GM18870 (cell line): ENCODE measurements around the gene FAIM.
A peak's percentile ranks its signal among the peaks of the same experiment; 100 is the strongest.
"Not testable (repeated sequence)": the region's sequence is repeated elsewhere in the genome, so short reads cannot be mapped to it uniquely, and the experiment has no call there.

Experiments
- ATAC-seq: cut with Tn5 transposase; IDR thresholded peaks from one replicate; pipeline ENCODE4 v1.9.1; 2021; ENCODE audit warnings: moderate library complexity; ENCODE audit not compliant: unreplicated experiment

The FAIM gene, protein sequence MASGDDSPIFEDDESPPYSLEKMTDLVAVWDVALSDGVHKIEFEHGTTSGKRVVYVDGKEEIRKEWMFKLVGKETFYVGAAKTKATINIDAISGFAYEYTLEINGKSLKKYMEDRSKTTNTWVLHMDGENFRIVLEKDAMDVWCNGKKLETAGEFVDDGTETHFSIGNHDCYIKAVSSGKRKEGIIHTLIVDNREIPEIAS

DNA sequence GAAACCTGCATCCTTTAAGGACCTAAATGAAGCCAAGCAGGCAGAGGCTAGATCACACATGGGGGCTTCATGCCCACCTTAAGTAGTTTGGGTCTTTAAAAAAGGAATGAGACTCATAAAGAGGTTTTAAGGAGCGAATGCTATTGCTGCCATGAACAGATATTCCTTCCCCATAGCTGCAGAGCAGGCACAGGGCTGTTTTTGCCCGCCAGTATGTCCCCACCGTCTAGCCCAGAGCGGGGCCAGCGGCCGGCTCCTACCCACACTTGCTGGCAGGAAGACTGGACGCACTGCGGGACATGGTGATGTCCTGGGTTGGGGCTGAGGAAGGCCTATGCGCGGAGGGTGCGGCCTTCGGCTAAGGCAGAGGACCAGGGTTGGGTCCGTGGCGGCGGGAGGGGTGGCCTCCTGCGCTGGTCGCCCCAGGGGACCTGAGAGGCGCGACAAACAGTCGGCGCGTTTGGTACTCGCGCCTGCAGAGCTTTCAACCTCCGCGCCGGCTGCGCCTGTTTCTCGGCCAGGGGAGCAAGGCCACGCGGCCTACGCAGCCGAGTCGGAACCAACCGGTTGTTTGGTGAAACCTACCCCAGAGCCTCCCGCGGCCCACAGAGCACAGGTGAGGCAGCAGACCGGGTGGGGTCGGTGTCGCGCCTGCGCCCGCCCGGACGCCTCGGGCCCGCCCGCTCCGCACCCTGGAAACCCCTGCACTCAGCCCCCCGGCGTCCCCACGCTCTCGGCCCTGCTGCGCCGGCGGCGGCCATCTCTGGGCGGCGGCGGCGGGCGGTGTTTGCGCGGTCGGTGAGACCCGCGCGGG lies at the start of gene FAIM:
TSS of gene FAIM (plus strand) at position 450 of the 814 bp plus-strand sequence. CDS start 10,956 bp downstream, outside the sequence.
- ATAC-seq, result peak; percentile 55

DNA sequence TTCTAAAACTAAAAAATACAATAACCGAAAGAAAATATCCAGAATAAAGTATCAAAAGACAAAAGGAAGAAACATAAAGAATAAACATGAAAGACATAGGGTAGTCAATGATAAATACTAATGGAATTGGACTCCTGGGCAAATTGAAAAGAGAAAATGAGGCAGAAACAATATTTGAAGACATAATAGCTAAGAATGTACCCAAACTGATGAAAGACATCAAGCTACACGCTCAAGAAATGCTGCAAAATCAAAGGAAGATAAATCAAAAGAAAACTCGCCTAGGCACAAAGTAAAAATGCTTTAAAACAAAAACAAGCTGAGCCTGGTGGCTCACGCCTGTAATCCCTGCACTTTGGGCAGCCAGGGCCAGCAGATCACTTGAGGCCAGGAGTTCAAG lies 49.4 kb upstream of the FAIM start:
- no peak for ATAC-seq

DNA sequence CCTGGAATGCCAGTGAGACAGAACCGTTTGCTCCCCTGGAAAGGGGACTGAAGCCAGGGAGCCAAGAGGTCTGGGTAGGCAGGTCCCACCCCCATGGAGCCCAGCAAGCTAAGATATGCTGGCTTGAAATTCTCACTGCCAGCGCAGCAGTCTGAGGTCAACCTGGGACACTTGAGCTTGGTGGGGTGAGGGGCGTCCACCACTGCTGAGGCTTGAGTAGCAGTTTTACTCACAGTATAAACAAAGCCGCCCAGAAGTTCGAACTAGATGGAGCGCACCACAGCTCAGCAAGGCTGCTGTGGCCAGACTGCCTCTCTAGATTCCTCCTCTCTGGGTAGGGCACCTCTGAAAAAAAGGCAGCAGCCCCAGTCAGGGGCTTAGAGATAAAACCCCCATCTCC lies 48.1 kb upstream of the FAIM start:
- ATAC-seq, result no peak

DNA sequence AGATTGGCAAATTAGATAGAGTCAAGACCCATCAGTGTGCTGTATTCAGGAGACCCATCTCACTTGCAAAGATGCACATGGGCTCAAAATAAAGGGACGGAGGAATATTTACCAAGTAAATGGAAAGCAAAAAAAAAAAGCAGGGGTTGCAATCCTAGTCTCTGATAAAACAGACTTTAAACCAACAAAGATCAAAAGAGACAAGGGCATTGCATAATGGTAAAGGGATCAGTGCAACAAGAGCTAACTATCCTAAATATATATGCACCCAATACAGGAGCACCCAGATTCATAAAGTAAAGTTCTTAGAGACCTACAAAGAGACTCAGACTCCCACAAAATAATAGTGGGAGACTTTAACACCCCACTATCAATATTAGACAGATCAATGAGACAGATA lies 45.7 kb upstream of the FAIM start:
- not testable (repeated sequence) for ATAC-seq

DNA sequence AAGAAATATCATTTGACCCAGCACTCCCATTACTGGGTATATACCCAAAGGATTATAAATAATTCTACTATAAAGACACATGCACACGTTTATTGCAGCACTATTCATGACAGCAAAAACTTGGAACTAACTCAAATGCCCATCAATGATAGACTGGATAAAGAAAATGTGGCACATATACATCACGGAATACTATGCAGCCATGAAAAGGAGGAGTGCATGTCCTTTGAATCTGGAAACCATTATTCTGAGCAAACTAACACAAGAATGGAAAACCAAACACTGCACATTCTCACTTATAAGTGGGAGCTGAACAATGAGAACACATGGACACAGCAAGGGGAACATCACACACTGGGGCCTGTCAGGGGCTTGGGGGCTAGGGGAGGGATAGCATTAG lies 42.3 kb upstream of the FAIM start:
- ATAC-seq, result not testable (repeated sequence)

DNA sequence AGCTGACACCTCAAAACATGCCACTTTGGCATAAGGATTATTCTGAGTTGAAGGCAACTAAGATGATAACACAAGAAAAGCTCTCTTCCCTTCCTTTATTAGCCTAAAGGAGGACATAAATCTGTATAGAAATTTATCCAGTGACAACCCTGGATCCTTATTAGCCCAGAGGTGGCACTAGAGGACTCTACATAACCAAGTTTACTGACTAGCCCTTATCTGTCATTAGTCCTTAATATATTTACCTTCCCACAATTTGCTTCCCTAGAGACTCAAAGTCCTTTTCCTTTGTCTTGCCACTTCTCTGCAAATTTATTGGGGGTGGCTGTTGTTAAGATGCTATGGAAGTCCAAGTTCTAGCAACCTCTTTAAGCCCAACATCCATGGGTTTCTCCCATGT lies 41.2 kb upstream of the FAIM start:
- no peak for ATAC-seq

DNA sequence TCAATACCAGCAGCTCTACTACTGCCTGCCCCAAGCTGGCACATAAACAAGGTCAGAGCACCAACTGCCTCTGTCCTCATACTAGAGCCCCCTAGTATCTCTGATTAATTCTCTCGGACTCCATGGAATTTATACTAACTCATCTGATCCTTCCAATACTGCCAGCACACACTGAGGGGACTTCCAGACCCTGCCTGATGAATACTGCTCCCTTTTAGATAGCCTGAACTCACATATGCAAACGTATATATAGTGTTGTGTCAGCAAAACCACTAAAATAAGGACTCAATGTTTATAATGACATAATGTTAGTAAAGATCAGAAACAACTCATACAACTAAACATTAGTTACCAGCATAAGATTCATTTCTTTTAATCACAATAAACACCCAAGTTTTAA lies 39.5 kb upstream of the FAIM start:
- no peak for ATAC-seq

DNA sequence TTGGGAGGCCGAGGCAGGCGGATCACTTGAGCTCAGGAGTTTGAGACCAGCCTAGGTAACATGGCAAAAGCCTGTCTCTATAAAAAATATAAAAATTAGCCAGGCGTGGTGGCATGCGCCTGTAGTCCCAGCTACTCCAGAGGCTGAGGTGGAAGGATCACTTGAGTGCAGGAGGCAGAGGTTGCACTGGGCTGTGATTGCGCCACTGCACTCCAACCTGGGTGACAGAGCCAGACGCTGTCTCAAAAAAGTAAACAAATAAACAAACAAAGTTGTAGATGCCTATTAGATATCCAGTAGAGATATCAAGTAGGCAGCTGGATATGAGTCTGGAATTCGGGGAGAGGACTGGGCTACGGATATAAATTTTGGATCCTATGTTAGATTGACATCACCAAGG lies 38.9 kb upstream of the FAIM start:
- ATAC-seq, result not testable (repeated sequence)

DNA sequence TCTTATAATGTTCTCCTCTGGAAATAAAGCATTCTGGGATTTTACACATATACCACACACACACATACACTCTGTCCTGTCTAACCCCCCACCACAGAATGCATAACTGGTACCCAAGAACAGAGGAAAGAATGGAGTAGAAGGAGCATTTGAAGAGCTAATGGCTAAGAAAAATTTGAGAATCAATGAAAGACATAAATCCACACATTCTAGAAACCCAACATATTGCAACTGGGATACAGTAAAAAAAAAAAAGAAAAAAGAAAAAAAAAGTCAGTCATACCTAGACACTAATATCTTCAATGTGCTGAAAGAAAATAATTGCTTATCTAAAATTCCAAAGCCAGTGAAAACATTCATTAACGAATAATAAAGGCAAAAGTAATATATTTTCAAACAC lies 35.4 kb upstream of the FAIM start:
- ATAC-seq, result no peak

DNA sequence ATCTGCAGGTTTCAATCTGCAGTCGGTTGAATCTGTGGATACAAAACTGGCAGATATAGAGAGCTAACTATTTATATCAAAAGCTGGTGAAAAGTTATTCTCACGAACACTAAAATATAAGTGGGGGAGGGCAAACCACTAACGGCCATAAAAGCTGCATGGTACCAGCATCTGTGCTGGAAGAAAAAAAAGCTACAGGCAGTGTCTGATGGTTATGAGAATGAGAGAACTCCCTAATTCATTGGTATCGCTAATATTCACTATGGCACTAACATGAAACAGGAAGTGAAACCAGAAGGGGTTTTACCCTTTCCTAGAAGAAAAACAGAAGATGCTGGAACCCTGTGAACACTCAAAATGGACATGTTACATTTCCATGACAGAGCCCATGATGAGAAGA lies 30.4 kb upstream of the FAIM start:
- ATAC-seq, result peak; percentile 89

DNA sequence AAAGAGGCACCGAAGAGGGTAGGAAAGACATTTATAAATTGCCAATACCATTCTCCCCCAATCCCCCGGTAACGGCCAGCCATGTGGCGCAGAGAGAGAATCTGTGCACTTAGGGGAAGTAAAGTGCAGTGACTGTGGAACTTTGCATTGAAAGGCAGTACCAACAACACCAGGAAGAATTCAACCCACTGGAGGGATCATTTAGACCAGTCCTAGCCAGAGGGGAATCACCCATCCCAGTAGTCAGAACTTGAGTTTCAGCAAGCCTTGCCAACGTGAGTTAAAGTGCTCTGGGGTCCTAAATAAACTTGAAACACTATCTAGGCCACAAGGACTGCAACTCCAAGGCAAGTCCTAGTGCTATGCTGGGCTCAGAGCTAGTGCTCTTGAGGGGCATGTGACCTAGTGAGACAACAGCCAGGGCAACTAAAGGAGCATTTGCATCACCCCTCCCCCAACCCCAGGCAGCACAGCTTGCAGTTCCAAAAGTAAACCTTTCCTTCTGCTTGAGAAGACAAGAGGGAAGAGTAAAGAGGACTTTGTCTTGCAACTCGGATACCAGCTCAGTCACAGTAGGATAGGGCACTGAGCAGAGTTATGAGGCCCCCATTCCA lies 29.5 kb upstream of the FAIM start:
- ATAC-seq, result no peak

DNA sequence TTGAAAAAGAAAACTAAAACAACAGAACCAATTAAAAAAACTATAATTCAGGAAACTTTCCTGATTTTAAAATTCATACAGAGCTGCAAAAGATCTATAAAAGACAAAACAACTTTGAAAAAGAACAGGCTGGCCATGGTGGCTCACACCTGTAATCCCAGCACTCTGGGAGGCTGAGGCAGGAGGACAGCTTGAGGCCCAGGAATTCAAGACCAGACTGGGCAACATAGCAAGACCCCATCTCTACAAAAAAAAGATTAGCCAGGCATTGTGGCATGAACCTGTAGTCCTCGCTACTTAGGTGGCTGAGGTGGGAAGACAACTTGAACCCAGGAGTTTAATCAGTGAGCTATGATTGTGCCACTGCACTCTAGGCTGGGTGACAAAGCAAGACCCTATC lies 21.2 kb upstream of the FAIM start:
- ATAC-seq, result no peak

DNA sequence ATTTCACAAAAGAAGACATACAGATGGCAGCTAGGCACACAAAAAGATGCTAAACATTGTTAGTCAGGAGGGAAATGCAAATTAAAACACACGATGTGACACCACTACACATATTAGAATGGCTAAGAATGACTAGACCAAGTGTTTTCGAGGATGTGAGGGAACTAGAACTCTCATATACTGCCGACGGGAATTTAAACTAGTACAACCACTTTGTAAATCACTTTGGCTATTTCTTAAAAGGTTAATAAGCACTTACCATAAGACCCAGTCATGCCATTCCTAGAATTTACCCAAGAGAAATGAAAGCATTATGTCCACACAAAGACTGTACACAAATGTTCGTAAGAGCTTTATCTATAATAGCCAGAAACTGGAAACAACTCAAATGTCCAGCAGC lies 20.1 kb upstream of the FAIM start:
- no peak for ATAC-seq

DNA sequence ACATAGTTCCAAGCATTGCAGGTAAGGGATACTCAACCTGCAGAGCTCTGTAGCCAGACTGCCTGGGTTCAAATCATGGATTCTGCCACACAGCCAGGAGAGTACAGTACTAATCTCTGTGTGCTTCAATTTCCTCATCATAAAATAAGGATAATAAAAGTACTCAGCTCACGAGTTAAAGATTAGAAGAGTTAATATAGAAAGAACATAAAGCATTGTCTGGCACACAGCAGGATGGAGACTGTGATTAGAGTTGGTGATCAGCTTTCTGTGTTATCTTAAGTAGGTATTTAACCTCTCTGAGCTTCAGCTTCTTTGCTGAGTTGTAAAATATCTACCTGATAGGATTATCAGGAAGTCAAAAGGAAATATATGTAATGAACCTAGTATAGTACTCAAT lies 17.2 kb upstream of the FAIM start:
- no peak for ATAC-seq

DNA sequence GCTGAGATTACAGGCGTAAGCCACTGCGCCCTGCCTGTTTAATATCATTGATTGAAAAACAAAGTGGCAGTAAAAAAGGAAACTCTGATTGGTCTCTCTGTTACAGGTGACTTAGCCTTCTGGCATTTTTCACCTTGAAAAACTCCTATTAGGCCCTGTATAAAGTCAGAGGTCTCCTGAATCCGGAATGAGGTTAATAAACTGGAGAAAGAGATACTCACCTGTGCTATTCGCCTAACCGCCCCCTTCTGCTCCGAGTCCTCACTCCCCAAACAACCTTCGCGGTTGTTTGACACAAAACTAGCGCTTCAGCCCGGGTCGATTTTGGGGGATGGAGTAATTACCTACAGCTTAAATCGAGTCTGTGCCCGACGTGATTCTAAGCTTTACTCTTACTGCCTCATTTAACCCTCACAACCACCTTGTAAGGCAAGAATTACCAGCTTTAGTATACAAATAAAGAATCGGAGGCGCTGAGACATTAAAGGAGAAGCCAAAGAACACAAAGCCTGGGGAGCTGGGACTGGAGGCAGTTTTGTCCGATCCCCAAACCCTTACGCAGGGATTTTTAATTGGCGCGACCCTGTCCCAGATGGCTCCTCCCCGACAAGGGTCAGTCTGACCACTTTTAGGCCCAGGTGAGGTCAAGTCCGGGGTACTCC lies 15.0 kb upstream of the FAIM start:
- ATAC-seq, result no peak

DNA sequence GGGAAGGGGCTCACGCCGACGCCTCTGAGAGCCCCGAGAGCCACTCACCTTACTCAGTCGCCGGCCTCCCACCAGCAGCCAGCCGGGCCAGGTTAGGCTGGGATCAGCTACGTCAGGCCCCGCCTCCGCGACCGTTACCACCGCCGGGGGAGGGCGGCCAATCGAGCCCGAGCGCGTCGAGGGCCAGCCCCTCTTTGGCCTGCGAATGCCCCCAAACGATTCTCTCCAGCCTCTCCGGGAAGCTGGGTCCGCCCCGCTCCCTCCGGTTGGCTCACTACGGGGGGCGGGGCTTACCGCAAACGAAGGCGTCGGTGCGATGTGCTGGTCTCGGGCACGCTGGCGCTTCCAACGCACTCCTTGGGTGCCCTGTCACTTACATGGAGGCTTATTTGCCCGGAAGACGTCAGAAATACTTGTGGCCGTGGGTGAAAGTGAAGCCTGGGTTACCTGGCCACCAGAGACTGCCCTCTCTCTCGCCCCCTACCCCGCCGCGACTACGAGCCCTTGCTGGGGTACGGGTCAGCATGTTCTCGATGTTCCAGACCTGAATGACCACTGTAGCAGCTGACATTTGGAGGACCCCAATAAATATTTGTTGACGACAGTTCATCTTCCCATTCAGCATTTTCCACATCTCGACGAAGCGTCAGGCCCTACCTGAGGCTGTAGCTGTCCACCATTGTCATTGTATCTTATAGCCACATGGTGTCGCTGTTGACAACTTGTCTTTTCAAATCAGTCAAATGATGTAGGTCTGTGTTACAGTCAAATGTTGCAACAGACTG lies 14.2 kb upstream of the FAIM start, which contains the start of gene CEP70:
TSS of gene CEP70 (minus strand) at position 111 of the 785 bp plus-strand sequence. CDS start 21,333 bp downstream, outside the sequence.
- ATAC-seq, result peak; percentile 91

DNA sequence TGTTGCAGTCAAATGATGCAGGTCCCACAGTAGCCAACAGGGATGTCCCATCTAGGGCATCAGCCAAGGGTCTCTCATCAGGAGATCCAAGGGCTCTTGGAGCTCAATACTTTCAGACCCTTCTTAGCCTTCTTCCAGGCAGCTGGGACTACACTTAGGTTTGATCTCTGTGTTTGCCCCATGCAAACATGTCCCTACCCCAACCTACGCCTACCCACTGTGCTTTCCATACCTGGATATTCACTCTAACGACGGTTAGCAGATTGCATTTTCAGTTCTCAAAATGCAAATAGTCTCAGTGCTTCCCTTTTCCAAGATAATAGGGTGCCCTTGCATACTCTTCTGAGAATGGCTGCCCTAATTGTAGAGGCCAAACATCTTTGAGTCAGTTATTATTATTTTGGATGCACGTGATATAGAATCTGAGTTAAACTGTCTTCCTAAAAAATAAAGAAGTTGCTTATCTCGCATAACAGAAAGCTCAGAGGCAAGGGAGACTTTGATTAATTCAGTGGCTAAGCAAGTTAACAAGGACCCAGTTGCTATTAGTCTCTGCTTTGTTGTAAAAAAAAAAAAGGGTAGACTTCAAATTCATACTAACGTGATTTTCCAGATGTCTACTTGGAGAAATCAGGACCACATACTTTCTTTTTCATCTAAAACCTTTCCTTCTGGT lies 13.5 kb upstream of the FAIM start:
- ATAC-seq, result no peak

DNA sequence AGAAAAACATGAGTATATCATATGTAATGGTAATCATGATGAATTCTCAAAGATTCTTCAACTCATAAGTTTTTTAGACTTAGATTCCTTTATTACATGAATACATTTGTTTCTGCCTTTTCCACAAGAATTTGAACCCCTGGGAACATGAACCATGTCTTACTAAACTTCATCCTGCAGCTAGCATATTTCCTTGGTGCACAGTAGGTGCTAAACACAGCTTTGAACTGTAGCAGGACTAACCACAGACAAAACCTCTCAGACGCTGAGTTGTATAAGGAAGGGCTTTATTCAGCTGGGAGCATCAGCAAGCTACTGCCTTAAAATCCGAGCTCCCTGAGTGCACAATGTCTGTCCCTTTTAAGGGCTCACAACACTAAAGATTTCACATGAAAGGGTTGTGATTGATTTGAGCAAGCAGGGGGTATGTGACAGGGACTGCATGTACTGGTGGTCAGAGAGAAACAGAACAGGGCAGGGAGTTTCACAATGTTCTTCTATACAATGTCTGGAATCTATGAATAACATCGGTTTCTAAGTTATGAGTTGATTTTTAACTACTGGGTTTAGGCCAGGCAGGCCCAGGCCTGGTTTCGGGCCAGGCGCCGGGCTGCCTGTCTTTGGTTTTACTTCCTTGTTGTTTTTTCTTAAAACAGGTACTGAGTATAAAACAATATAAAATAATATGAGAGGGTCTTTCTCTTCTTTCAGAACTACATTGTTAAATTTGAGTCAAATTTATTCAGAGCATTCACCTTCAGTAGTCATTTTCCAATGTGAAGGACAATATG lies 11.2 kb upstream of the FAIM start:
- ATAC-seq, result not testable (repeated sequence)

DNA sequence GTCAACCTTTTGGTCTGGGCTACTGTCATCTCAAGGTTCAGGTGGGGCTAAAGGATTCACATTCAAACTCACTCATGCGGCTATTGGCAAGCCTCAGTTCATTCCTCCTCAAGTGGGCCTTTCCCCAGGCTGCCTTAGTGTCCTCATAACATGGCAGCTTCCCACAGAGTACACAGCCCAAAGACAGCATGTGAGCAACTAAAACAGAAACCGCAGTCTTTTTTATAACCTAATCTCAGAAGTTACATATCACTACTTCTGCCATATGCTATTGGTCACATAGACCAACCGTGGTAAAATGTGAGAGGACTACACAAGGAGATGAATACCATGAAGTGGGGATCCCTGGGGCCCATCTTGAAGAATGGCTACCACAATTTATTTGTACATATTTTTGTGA lies 10.0 kb upstream of the FAIM start:
- ATAC-seq, result no peak
